ENCODE measurements around the gene PCNX1.

- TF ChIP-seq GLIS3 (CRISPR knock-in tag; IDR thresholded peaks at IDR 0.05) (no peak), ZNF8 (CRISPR knock-in tag; IDR thresholded peaks at IDR 0.05) (no peak), BACH2 (CRISPR knock-in tag; IDR thresholded peaks at IDR 0.05; ENCODE audit: borderline replicate concordance) (no peak), PATZ1 (CRISPR knock-in tag; IDR thresholded peaks at IDR 0.05; ENCODE audit: borderline replicate concordance) (no peak), PPARA (CRISPR knock-in tag; IDR thresholded peaks at IDR 0.05; ENCODE audit: borderline replicate concordance) (no peak), ARNTL (CRISPR knock-in tag; IDR thresholded peaks at IDR 0.05; ENCODE audit: borderline replicate concordance, low read depth) (no peak), SNAI2 (CRISPR knock-in tag; IDR thresholded peaks at IDR 0.05) (no peak), ZFP30 (CRISPR knock-in tag; IDR thresholded peaks at IDR 0.05) (no peak), ESRRG (CRISPR knock-in tag; IDR thresholded peaks at IDR 0.05) (no peak), ZFP3 (CRISPR knock-in tag; IDR thresholded peaks at IDR 0.05) (no peak), CREB5 (CRISPR knock-in tag; IDR thresholded peaks at IDR 0.05; ENCODE audit: low read depth) (no peak)
Measured at GRCh38 chr14:70891737-70892136, 15.5 kb upstream of the PCNX1 start.

Data from SK-N-SH treated with all-trans-retinoic acid at 6 μM for 48 hours (cell line).